ENCODE results near the gene ITIH2. TPM values are rescaled to one million over a fixed set of nuclear protein-coding genes. Genes with fewer than 3 reads are reported as not detected.
"Not testable (repeated sequence)": the region's sequence is repeated elsewhere in the genome, so short reads cannot be mapped to it uniquely, and the experiment has no call there.

The ITIH2 gene
- total and polyA plus RNA-seq, 4 donors: 23.4 to 128 (median 30.2) TPM

GRCh38 chr10:7720478-7720877 is 17.4 kb downstream of the ITIH2 start:
- H3K4me1 ChIP-seq (ENCODE audit: control insufficient read depth, insufficient read depth, low read length): no peaks in the 10 kb centered on the region
- H3K4me3 ChIP-seq (ENCODE audit: low read depth, low read length): no peak overlapping the region
- no peak for DNase-seq (ENCODE audit: low read depth in 4 of 6, low spot score in 6 of 6)
- no peaks in the 10 kb centered on the region for H3K36me3 ChIP-seq (ENCODE audit: control insufficient read depth, insufficient read depth, low read length)
- no peaks in the 10 kb centered on the region for H3K27me3 ChIP-seq (ENCODE audit: control insufficient read depth, insufficient read depth, low read length)
- no peaks in the 10 kb centered on the region for H3K9me3 ChIP-seq (ENCODE audit: control insufficient read depth, insufficient read depth, low read length)
- WGBS (ENCODE audit: insufficient coverage): 60% methylated on average over 6 of the region's 10 CpGs
- no peak overlapping the region for H3K27ac ChIP-seq (ENCODE audit: low read depth, low read length)

GRCh38 chr10:7722927-7723529 is 19.9 kb downstream of the ITIH2 start:
- WGBS (ENCODE audit: insufficient coverage): 95% methylated on average over 13 of the region's 18 CpGs
- no peak overlapping the region for H3K4me3 ChIP-seq (ENCODE audit: low read depth, low read length)
- no peaks in the 10 kb centered on the region for H3K4me1 ChIP-seq (ENCODE audit: control insufficient read depth, insufficient read depth, low read length)
- no peaks in the 10 kb centered on the region for H3K27me3 ChIP-seq (ENCODE audit: control insufficient read depth, insufficient read depth, low read length)
- no peak overlapping the region for H3K27ac ChIP-seq (ENCODE audit: low read depth, low read length)
- no peak for DNase-seq (ENCODE audit: low read depth in 4 of 6, low spot score in 6 of 6)
- H3K36me3 ChIP-seq (ENCODE audit: control insufficient read depth, insufficient read depth, low read length): no peaks in the 10 kb centered on the region
- H3K9me3 ChIP-seq (ENCODE audit: control insufficient read depth, insufficient read depth, low read length): no peaks in the 10 kb centered on the region

- Histone ChIP-seq H3K36me3 (ENCODE audit: control insufficient read depth, insufficient read depth, low read length) (no peaks in the 10 kb centered on the region), H3K27me3 (ENCODE audit: control insufficient read depth, insufficient read depth, low read length) (no peaks in the 10 kb centered on the region), H3K27ac (ENCODE audit: low read depth, low read length) (no peak overlapping the region), H3K4me1 (ENCODE audit: control insufficient read depth, insufficient read depth, low read length) (no peaks in the 10 kb centered on the region), H3K4me3 (ENCODE audit: low read depth, low read length) (no peak overlapping the region), H3K9me3 (ENCODE audit: control insufficient read depth, insufficient read depth, low read length) (no peaks in the 10 kb centered on the region)
- WGBS (ENCODE audit: insufficient coverage): 88% methylated on average over 10 of the region's 13 CpGs
- DNase-seq (ENCODE audit: low read depth in 4 of 6, low spot score in 6 of 6): no peak
Measured at GRCh38 chr10:7734821-7735220, 31.7 kb downstream of the ITIH2 start.

GRCh38 chr10:7738536-7739407 is 35.7 kb downstream of the ITIH2 start:
- Histone ChIP-seq H3K9me3 (ENCODE audit: control insufficient read depth, insufficient read depth, low read length) (no peaks in the 10 kb centered on the region), H3K4me1 (ENCODE audit: control insufficient read depth, insufficient read depth, low read length) (no peaks in the 10 kb centered on the region), H3K36me3 (ENCODE audit: control insufficient read depth, insufficient read depth, low read length) (no peaks in the 10 kb centered on the region), H3K27ac (ENCODE audit: low read depth, low read length) (no peak overlapping the region), H3K27me3 (ENCODE audit: control insufficient read depth, insufficient read depth, low read length) (no peaks in the 10 kb centered on the region), H3K4me3 (ENCODE audit: low read depth, low read length) (no peak overlapping the region)
- 89% methylated on average over 10 of the region's 20 CpGs for WGBS (ENCODE audit: insufficient coverage)
- DNase-seq (ENCODE audit: low read depth in 4 of 6, low spot score in 6 of 6): no peak

- no peaks in the 10 kb centered on the region for H3K4me1 ChIP-seq (ENCODE audit: control insufficient read depth, insufficient read depth, low read length)
- H3K27me3 ChIP-seq (ENCODE audit: control insufficient read depth, insufficient read depth, low read length): no peaks in the 10 kb centered on the region
- H3K9me3 ChIP-seq (ENCODE audit: control insufficient read depth, insufficient read depth, low read length): no peaks in the 10 kb centered on the region
- H3K27ac ChIP-seq (ENCODE audit: low read depth, low read length): no peak overlapping the region
- no peak overlapping the region for H3K4me3 ChIP-seq (ENCODE audit: low read depth, low read length)
- DNase-seq (ENCODE audit: low read depth in 4 of 6, low spot score in 6 of 6): no peak
- 89% methylated on average over 1 of the region's 8 CpGs for WGBS (ENCODE audit: insufficient coverage)
- H3K36me3 ChIP-seq (ENCODE audit: control insufficient read depth, insufficient read depth, low read length): no peaks in the 10 kb centered on the region
Measured at GRCh38 chr10:7744307-7744706, 41.2 kb downstream of the ITIH2 start.

- not testable (repeated sequence) for H3K4me1 ChIP-seq (ENCODE audit: control insufficient read depth, insufficient read depth, low read length); H3K27me3 ChIP-seq (ENCODE audit: control insufficient read depth, insufficient read depth, low read length); DNase-seq (ENCODE audit: low read depth in 4 of 6, low spot score in 6 of 6); H3K27ac ChIP-seq (ENCODE audit: low read depth, low read length); H3K4me3 ChIP-seq (ENCODE audit: low read depth, low read length); H3K36me3 ChIP-seq (ENCODE audit: control insufficient read depth, insufficient read depth, low read length); H3K9me3 ChIP-seq (ENCODE audit: control insufficient read depth, insufficient read depth, low read length)
- WGBS (ENCODE audit: insufficient coverage): 90% methylated on average over 6 of the region's 7 CpGs
Measured at GRCh38 chr10:7748637-7749036, 45.5 kb downstream of the ITIH2 start.

GRCh38 chr10:7750222-7750621 is 47.1 kb downstream of the ITIH2 start:
- no peaks in the 10 kb centered on the region for H3K27me3 ChIP-seq (ENCODE audit: control insufficient read depth, insufficient read depth, low read length)
- no peak overlapping the region for H3K4me3 ChIP-seq (ENCODE audit: low read depth, low read length)
- no peaks in the 10 kb centered on the region for H3K9me3 ChIP-seq (ENCODE audit: control insufficient read depth, insufficient read depth, low read length)
- H3K27ac ChIP-seq (ENCODE audit: low read depth, low read length): no peak overlapping the region
- 100% methylated on average over 2 of the region's 5 CpGs for WGBS (ENCODE audit: insufficient coverage)
- peaks cover 13% of the 10 kb centered on the region for H3K36me3 ChIP-seq (ENCODE audit: control insufficient read depth, insufficient read depth, low read length)
- DNase-seq (ENCODE audit: low read depth in 4 of 6, low spot score in 6 of 6): no peak
- H3K4me1 ChIP-seq (ENCODE audit: control insufficient read depth, insufficient read depth, low read length): no peaks in the 10 kb centered on the region

GRCh38 chr10:7752251-7752650 is 49.1 kb downstream of the ITIH2 start:
- no peak for DNase-seq (ENCODE audit: low read depth in 4 of 6, low spot score in 6 of 6)
- no peaks in the 10 kb centered on the region for H3K27me3 ChIP-seq (ENCODE audit: control insufficient read depth, insufficient read depth, low read length)
- H3K9me3 ChIP-seq (ENCODE audit: control insufficient read depth, insufficient read depth, low read length): no peaks in the 10 kb centered on the region
- H3K36me3 ChIP-seq (ENCODE audit: control insufficient read depth, insufficient read depth, low read length): peaks cover 13% of the 10 kb centered on the region
- H3K27ac ChIP-seq (ENCODE audit: low read depth, low read length): no peak overlapping the region
- WGBS (ENCODE audit: insufficient coverage): 88% methylated on average over 2 of the region's 6 CpGs
- H3K4me3 ChIP-seq (ENCODE audit: low read depth, low read length): no peak overlapping the region
- H3K4me1 ChIP-seq (ENCODE audit: control insufficient read depth, insufficient read depth, low read length): no peaks in the 10 kb centered on the region

GRCh38 chr10:7755103-7755502 is 52.0 kb downstream of the ITIH2 start:
- Histone ChIP-seq H3K4me1 (ENCODE audit: control insufficient read depth, insufficient read depth, low read length) (no peaks in the 10 kb centered on the region), H3K9me3 (ENCODE audit: control insufficient read depth, insufficient read depth, low read length) (no peaks in the 10 kb centered on the region), H3K36me3 (ENCODE audit: control insufficient read depth, insufficient read depth, low read length) (peaks cover 15% of the 10 kb centered on the region), H3K4me3 (ENCODE audit: low read depth, low read length) (no peak overlapping the region), H3K27me3 (ENCODE audit: control insufficient read depth, insufficient read depth, low read length) (no peaks in the 10 kb centered on the region), H3K27ac (ENCODE audit: low read depth, low read length) (no peak overlapping the region)
- DNase-seq (ENCODE audit: low read depth in 4 of 6, low spot score in 6 of 6): no peak
- no CpG with 5 or more reads among the region's 3 CpGs for WGBS (ENCODE audit: insufficient coverage)

All from spinal cord (tissue), 10 donors.